Stimulated activated naive CD4-positive, alpha-beta T cell (primary cell): Measurements from ENCODE around the gene FNIP2.
"Not testable (repeated sequence)": the region's sequence is repeated elsewhere in the genome, so short reads cannot be mapped to it uniquely, and the experiment has no call there.

ENCODE experiments used
- DNase-seq, 6 experiments: peaks; one replicate each; lab custom pipeline; 2025; lab: John Stamatoyannopoulos, UW

The FNIP2 gene

GRCh38 chr4:158793021-158793420, 24.2 kb downstream of the FNIP2 start:
- no peak for DNase-seq

GRCh38 chr4:158793430-158793829, 24.6 kb downstream of the FNIP2 start:
- DNase-seq, result not testable (repeated sequence)

GRCh38 chr4:158796370-158797140, 27.7 kb downstream of the FNIP2 start:
- no peak for DNase-seq

GRCh38 chr4:158798062-158798461, 29.2 kb downstream of the FNIP2 start:
- no peak for DNase-seq

GRCh38 chr4:158799013-158799770, 30.4 kb downstream of the FNIP2 start:
- no peak for DNase-seq

DNA sequence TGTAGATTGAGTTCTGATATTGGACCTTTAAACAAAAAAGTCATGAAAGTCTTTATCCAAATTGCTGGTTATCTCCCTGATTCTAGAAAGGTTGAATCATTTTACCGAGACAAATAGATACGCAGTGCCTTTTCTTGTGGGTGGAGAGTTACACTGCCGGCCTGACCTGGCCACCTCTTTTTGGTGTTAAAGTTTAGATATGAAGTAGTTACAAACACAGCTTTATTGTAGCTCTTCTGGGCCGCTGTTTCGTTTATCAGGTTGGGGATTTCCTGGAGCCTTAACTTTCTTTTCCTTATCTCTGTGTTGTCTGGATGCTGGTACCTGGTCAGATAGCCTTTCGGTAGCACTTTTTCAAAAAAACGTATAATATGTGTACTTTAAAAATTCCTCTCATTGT, 31.0 kb downstream of the FNIP2 start:
- DNase-seq, result no peak

GRCh38 chr4:158801066-158801465, 32.2 kb downstream of the FNIP2 start:
- no peak for DNase-seq

DNA sequence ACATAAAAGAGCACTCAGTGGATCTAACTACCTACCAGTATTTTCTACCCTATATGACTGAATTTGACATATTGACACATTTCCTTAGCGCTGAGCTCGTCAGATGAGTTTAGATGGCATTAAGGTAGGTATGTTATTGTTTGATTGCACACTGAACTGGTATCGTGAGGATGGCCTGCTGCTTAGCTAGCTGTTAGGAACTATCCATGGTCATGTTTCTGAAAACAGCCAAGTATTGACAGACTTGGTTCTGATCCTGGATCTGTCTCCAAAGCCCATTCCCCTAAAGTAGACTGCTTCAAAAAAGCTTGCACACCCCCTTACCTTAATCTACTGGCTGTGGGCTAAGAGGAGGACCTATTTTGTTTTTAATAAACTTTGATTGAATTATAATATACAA, 32.9 kb downstream of the FNIP2 start:
- DNase-seq, result no peak

GRCh38 chr4:158802914-158803313, 34.1 kb downstream of the FNIP2 start:
- DNase-seq, result no peak

DNA sequence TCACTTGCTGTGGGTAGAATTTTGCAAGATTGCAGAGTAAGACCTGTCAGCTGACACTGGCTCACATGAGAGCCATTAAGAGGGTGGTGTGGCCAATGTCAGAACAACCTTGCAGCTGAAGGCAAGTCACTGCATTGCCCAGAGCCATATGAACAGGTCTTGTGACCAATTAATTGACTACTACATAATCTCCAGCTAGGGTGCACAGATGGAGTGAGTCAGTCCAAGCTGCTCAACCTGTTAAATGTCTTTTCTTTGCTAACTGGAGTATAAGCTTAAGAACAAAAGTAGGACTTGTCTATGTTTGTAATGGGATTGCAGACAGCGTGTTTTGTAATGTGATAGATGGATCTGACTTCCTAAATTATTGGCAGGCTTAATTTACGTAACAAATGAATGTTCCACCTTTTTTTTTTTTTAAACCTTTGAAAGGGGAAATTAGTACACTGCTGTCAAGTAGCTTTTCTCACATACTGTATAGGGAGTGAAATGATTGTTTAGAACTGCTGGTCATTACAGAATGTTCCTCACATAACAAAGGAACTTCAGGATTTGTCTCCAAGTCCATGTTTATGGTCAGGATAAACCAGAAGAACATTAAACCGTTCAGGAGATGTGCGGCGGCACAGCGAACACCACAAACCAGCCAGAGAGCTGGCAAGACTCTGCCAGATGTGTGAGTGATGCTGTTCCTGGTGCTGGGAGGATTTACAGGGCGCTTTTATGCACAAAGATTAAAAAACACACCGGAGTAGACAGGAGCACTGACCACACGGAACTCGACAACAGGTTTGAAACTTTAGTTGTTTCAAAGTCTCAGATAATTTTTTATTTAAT, 37.0 kb downstream of the FNIP2 start:
- no peak for DNase-seq

GRCh38 chr4:158807691-158808090, 38.9 kb downstream of the FNIP2 start:
- DNase-seq, result no peak

GRCh38 chr4:158808399-158808798, 39.6 kb downstream of the FNIP2 start:
- DNase-seq, result no peak

- not testable (repeated sequence) for DNase-seq
These were observed 40.4 kb downstream of the FNIP2 start for GRCh38 chr4:158809208-158809607.

DNA sequence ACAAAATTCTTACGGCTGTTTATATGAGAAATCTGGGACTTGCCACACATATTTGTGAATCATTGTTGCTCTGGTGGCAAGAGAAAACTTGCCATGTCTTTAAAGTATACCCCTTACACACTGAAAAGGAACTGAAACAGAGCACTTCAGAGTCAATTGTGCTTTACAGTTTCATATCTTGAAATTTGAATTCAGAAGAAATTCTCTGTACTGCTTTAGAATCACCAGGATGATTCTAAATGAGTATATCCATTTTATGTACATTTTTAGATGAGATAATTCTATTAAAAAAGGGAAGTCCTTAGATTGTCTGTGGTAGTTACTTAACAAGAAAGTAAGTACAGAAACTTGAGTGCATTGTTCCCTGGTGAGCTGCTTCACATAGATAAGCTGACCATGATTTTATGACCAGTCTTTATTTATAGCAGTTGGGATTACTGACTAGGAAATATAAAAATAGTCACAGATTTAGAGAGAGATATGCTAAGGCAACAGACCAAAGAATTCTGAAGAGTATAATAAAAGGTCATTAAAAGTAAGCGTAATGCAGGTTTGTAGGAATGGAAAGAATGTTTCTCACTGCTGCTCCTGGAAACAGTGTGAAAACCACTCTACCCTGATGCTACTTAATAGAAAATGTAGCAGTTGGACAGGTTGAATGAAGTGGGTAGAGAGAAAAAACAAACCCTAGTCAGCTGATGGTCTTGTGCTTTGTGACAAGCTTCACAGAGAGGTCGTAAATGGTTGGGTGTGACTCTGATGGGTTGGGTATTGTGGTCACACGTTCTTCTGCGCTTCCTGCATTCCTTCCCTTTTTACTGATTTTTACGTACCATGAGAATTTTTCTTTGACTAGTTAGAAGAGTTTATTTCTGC, 41.0 kb downstream of the FNIP2 start:
- DNase-seq, result peak in 4 of 6 experiments; percentile 2 to 38 (median 26)

DNA sequence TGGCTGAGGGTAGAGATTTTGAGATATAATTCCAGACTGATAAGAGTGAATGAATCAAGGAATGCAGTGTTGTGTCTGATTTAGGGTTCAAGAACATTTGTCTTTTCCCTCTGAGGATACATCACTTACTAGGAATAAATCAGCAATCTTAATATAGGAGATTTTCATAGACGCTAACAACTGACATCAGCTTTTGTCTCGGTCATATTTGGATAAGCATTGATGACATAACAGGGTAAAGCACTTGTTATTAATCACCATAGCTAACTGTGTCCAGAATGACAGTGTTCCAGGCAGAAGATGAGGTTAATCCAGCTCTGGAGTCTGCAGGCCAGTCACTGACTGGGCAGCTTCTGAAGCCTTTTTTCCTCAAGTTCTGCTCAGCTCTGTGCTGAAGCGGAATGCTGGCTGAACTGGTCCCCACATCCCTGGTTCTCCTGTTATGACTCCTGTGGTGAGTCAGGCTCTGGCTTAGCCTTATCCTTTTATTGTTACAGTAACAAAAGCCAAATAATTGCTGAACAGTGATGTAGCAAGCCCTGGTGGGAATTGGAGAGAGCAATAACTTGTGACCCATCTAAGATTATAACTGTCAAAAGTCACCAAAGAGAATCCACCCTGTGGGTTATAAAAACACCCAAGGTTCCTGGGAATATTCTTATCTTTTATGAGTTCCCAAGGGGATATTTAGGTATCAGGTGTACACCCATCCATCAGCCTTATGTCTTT, 41.8 kb downstream of the FNIP2 start:
- peak in 1 of 6 experiments; percentile 15 for DNase-seq

- no peak for DNase-seq
These were observed 42.4 kb downstream of the FNIP2 start for GRCh38 chr4:158811216-158811540.

- peak in 2 of 6 experiments; percentile 12 for DNase-seq
These were observed 42.9 kb downstream of the FNIP2 start for GRCh38 chr4:158811704-158812103.

GRCh38 chr4:158812133-158812532, 43.3 kb downstream of the FNIP2 start:
- DNase-seq, result no peak

DNA sequence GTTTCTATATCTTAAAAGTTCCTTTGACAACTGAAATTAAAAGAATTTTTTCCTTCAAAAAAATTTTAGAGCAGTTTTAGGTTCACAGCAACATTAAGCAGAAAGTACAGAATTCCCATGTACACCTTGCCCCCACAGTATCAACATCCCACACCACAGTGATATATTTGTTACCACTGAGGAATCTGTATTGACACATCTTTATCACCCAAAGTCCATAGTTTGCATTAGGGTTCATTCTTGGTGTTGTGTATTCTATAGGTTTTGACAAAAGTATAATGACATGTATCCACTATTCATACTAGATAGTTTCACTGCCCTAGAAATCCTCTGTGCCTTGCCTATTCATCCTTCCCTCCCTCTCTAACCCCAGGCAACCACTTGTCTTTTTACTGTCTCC, 43.7 kb downstream of the FNIP2 start:
- DNase-seq, result no peak

DNA sequence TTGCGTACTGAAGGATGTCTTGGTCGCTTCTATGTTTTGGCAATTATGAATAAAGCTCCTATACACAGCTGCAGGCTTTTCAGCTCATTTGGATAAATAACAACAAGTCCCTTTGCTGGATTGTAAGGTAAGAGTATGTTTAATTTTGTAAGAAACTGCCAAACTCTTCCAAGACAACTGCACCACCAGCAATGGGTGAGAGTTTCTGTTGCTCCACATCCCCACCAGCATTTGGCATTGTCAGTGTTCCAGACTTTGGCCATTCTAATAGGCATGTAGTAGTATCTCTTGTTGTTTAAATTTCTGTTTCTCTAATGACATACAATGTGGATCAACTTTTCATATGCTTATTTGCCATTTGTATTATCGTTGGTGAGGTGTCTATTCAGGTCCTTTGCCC, 44.3 kb downstream of the FNIP2 start:
- no peak for DNase-seq

DNA sequence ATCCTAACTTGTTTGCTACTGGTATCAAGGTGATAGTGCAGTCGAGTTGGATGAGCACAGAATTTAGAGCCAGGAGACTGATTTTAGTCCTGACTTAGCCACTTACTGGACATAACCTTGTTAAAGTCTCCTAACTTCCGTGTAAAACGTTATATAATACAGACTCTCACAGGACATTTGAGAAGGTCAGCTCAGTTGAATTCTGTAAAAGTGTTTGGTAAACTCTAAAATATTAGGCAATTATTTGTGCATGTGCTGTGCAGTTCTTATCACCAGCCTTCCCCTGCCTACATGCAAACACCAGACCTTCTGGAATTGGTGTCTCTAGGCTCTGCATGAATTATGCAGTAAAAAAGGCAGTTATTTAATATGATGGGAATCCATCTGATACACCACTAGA, 45.4 kb downstream of the FNIP2 start:
- DNase-seq, result no peak
